Neural progenitor cell (in vitro differentiated cells): Measurements from ENCODE around the gene PPAT.

ENCODE experiments used
- EZH2 ChIP-seq: fragments of 200-600 bp; sonication (generic); IDR thresholded peaks from 2 replicates; pipeline ENCODE4 v1.6.1; 2017; ENCODE audit warnings: antibody characterized with exemption, mild to moderate bottlenecking, moderate library complexity
- TF ChIP-seq, protein P1 (sequence below): fragments of 200-600 bp; sonication (generic); IDR thresholded peaks from 2 replicates; pipeline ENCODE4 v1.5.1; 2017; ENCODE audit warnings: antibody characterized with exemption, mild to moderate bottlenecking

DNA sequence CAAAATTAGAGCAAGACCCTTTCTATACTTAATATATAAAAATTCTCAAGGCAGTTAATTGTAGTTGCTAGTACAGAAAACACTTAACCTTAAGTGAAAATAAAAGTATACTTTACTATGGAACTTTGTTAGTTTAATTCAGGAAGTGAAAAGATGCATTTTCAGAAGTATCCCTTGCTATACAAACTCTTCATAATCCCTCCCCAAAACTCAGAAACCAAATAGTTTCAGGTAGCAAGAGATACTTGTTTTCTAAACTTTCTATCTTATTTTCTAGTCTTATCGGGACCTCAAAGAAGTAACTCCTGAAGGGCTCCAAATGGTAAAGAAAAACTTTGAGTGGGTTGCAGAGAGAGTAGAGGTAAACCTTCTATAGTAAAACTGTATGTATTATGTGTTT lies 14.9 kb upstream of the PPAT start:
- no peak for TF ChIP-seq EZH2
- TF ChIP-seq, protein P1, sequence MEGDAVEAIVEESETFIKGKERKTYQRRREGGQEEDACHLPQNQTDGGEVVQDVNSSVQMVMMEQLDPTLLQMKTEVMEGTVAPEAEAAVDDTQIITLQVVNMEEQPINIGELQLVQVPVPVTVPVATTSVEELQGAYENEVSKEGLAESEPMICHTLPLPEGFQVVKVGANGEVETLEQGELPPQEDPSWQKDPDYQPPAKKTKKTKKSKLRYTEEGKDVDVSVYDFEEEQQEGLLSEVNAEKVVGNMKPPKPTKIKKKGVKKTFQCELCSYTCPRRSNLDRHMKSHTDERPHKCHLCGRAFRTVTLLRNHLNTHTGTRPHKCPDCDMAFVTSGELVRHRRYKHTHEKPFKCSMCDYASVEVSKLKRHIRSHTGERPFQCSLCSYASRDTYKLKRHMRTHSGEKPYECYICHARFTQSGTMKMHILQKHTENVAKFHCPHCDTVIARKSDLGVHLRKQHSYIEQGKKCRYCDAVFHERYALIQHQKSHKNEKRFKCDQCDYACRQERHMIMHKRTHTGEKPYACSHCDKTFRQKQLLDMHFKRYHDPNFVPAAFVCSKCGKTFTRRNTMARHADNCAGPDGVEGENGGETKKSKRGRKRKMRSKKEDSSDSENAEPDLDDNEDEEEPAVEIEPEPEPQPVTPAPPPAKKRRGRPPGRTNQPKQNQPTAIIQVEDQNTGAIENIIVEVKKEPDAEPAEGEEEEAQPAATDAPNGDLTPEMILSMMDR, result no peak
